Measurements from ENCODE around the gene CNTF. TPM values are rescaled to one million over a fixed set of nuclear protein-coding genes. Genes with fewer than 3 reads are reported as not detected.
A peak's percentile ranks its signal among the peaks of the same experiment; 100 is the strongest.

CNTF gene
- total and polyA plus RNA-seq, 2 experiments from 2014 or later: 0.46 to 1.6 TPM

- peaks cover 31% of the 10 kb centered on the region for H3K4me1 ChIP-seq (ENCODE audit: insufficient read depth)
- TF ChIP-seq EZH2phosphoT487 (IDR thresholded peaks at IDR 0.05; ENCODE audit: insufficient read depth, low read depth) (no peak), EZH2 (IDR thresholded peaks at IDR 0.05; ENCODE audit: insufficient read depth, poor library complexity, severe bottlenecking) (no peak)
- in situ Hi-C loops (cut with MboI): no loop called here
- peak overlapping the region; percentile 21; the same call in 1 of the 2 replicates for H3K9ac ChIP-seq
- H3K9me2 ChIP-seq (ENCODE audit: insufficient read depth): no peaks in the 10 kb centered on the region
- peak overlapping the region; percentile 51 for H3K4me2 ChIP-seq (ENCODE audit: unreplicated experiment)
- H3K9me3 ChIP-seq (ENCODE audit: low read depth): no peaks in the 10 kb centered on the region
- H3K36me3 ChIP-seq (ENCODE audit: low read depth): peaks cover 82% of the 10 kb centered on the region
- peak; percentile 92 for DNase-seq
- H3K27ac ChIP-seq: peak overlapping the region; percentile 45
- no peaks in the 10 kb centered on the region for H3K27me3 ChIP-seq (replicated peaks; ENCODE audit: insufficient read depth)
- peaks cover 50% of the 10 kb centered on the region for H3F3A ChIP-seq (ENCODE audit: insufficient read depth)
- no peaks in the 10 kb centered on the region for H4K20me1 ChIP-seq (ENCODE audit: insufficient read depth)
- H3K79me2 ChIP-seq (ENCODE audit: insufficient read depth): peaks cover 80% of the 10 kb centered on the region
- no peak overlapping the region; the same call in 1 of the 2 replicates for H3K4me3 ChIP-seq
- H2AFZ ChIP-seq: no peak overlapping the region
- WGBS, 2 experiments (ENCODE audit: low coverage in 1 of 2, low lambda C conversion rate in 2 of 2, missing lambda C conversion rate in 2 of 2): 3% methylated on average over 4 of the region's 4 CpGs
Measured at GRCh38 chr11:58616594-58616993, 5.9 kb upstream of the CNTF start.

GRCh38 chr11:58617976-58618557, 4.4 kb upstream of the CNTF start:
- Histone ChIP-seq H2AFZ (no peak overlapping the region), H3K9me2 (ENCODE audit: insufficient read depth) (no peaks in the 10 kb centered on the region), H3K27ac (no peak overlapping the region), H3K4me3 (no peak overlapping the region), H3K79me2 (ENCODE audit: insufficient read depth) (peaks cover 83% of the 10 kb centered on the region), H3K9me3 (ENCODE audit: low read depth) (no peaks in the 10 kb centered on the region), H3K4me2 (ENCODE audit: unreplicated experiment) (no peak overlapping the region), H3K36me3 (ENCODE audit: low read depth) (peaks cover 74% of the 10 kb centered on the region), H3F3A (ENCODE audit: insufficient read depth) (peaks cover 50% of the 10 kb centered on the region), H3K27me3 (replicated peaks; ENCODE audit: insufficient read depth) (no peaks in the 10 kb centered on the region), H3K9ac (no peak overlapping the region), H4K20me1 (ENCODE audit: insufficient read depth) (no peaks in the 10 kb centered on the region), H3K4me1 (ENCODE audit: insufficient read depth) (peaks cover 42% of the 10 kb centered on the region)
- DNase-seq: no peak
- WGBS, 2 experiments (ENCODE audit: low coverage in 1 of 2, low lambda C conversion rate in 2 of 2, missing lambda C conversion rate in 2 of 2): 93 to 94% methylated on average over 4 of the region's 4 CpGs
- in situ Hi-C loops (cut with MboI): no loop called here
- TF ChIP-seq EZH2phosphoT487 (IDR thresholded peaks at IDR 0.05; ENCODE audit: insufficient read depth, low read depth) (no peak), EZH2 (IDR thresholded peaks at IDR 0.05; ENCODE audit: insufficient read depth, poor library complexity, severe bottlenecking) (no peak)

GRCh38 chr11:58621586-58622262, 741 bp upstream of the CNTF start:
- DNase-seq: no peak
- Histone ChIP-seq H3K27me3 (replicated peaks; ENCODE audit: insufficient read depth) (no peaks in the 10 kb centered on the region), H3K27ac (peak overlapping the region; percentile 19; the same call in 1 of the 2 replicates), H3K4me1 (ENCODE audit: insufficient read depth) (peaks cover 53% of the 10 kb centered on the region), H3K9ac (no peak overlapping the region), H3K4me3 (no peak overlapping the region), H3F3A (ENCODE audit: insufficient read depth) (peaks cover 49% of the 10 kb centered on the region), H4K20me1 (ENCODE audit: insufficient read depth) (no peaks in the 10 kb centered on the region), H3K79me2 (ENCODE audit: insufficient read depth) (peaks cover 74% of the 10 kb centered on the region), H3K9me2 (ENCODE audit: insufficient read depth) (no peaks in the 10 kb centered on the region), H2AFZ (no peak overlapping the region), H3K36me3 (ENCODE audit: low read depth) (peaks cover 64% of the 10 kb centered on the region), H3K4me2 (ENCODE audit: unreplicated experiment) (no peak overlapping the region), H3K9me3 (ENCODE audit: low read depth) (no peaks in the 10 kb centered on the region)
- in situ Hi-C loops (cut with MboI): no loop called here
- TF ChIP-seq EZH2 (IDR thresholded peaks at IDR 0.05; ENCODE audit: insufficient read depth, poor library complexity, severe bottlenecking) (no peak), EZH2phosphoT487 (IDR thresholded peaks at IDR 0.05; ENCODE audit: insufficient read depth, low read depth) (no peak)
- WGBS, 2 experiments (ENCODE audit: low coverage in 1 of 2, low lambda C conversion rate in 2 of 2, missing lambda C conversion rate in 2 of 2): 95 to 97% methylated on average over 4 of the region's 4 CpGs

DNA sequence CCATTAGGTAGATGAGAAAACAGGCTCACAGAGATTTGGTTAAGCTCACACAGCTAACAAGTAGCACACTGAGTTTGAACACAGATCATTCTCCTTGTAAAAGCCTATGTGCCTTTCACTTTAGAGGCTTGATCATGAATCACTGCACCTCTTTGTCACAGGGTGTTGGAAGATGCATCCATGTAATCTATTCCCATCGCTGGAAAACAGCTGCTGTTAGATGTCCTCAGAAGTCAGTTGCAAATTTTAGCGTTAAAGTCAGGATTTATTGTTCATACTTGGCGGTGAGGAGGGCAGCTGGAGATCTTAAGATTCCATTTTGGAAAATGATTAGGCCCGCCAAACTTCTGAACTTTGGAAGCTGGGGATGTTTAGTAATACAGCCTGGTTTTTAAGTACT, 2.6 kb downstream of the CNTF start:
- WGBS, 2 experiments (ENCODE audit: low coverage in 1 of 2, low lambda C conversion rate in 2 of 2, missing lambda C conversion rate in 2 of 2): 45 to 52% methylated on average over 4 of the region's 4 CpGs
- Histone ChIP-seq H3K9ac (0 out of 2 replicates have a peak overlapping the region, but pooled peaks have one; percentile 33), H3K27me3 (replicated peaks; ENCODE audit: insufficient read depth) (no peaks in the 10 kb centered on the region), H3K36me3 (ENCODE audit: low read depth) (peaks cover 36% of the 10 kb centered on the region), H3F3A (ENCODE audit: insufficient read depth) (peaks cover 55% of the 10 kb centered on the region), H2AFZ (no peak overlapping the region), H4K20me1 (ENCODE audit: insufficient read depth) (no peaks in the 10 kb centered on the region), H3K27ac (peak overlapping the region; percentile 91), H3K4me1 (ENCODE audit: insufficient read depth) (peaks cover 69% of the 10 kb centered on the region), H3K4me3 (no peak overlapping the region), H3K9me3 (ENCODE audit: low read depth) (no peaks in the 10 kb centered on the region), H3K79me2 (ENCODE audit: insufficient read depth) (peaks cover 46% of the 10 kb centered on the region), H3K4me2 (ENCODE audit: unreplicated experiment) (peak overlapping the region; percentile 12), H3K9me2 (ENCODE audit: insufficient read depth) (no peaks in the 10 kb centered on the region)
- in situ Hi-C loops (cut with MboI): no loop called here
- TF ChIP-seq EZH2phosphoT487 (IDR thresholded peaks at IDR 0.05; ENCODE audit: insufficient read depth, low read depth) (no peak), EZH2 (IDR thresholded peaks at IDR 0.05; ENCODE audit: insufficient read depth, poor library complexity, severe bottlenecking) (no peak)
- peak; percentile 55 for DNase-seq

Measured in GM23248 (cell line).